HepG2 (cell line): Measurements from ENCODE around the gene SH3PXD2A. TPM values are rescaled to one million over a fixed set of nuclear protein-coding genes. Genes with fewer than 3 reads are reported as not detected.

Experiments
- IKZF1 ChIP-seq: fragments of 450-650 bp; IDR thresholded peaks from 2 replicates; pipeline ENCODE4 v1.7.1; 2016
- ZNF326 ChIP-seq: sonication (generic); formaldehyde crosslinking; IDR thresholded peaks from 2 replicates; pipeline ENCODE4 v1.4.0; 2020; ENCODE audit warnings: missing genetic modification reagents, borderline replicate concordance
- polyA plus RNA-seq, 8 experiments: library from polyadenylated mRNA; depleted of rRNA in 3 of 8; stranded (reverse) in 7 of 8; unstranded in 1 of 8; fragments of >200 nt; fragmentation: Illumina TruSeq in 4 of 8; extraction: Trizol in 4 of 8; gene quantifications; 2 replicates each; pipeline versions ENCODE4 v1.2.1 to v1.2.3, GENCODE V29; 2011 to 2016; ENCODE audit warnings: low read depth in 4 of 8, missing spikeins in 1 of 8, mixed read lengths in 1 of 8; ENCODE audit not compliant: insufficient read depth in 1 of 8
- total RNA-seq, 5 experiments: library from RNA; depleted of rRNA; stranded (reverse); fragments of >200 nt; fragmentation: Illumina TruSeq; extraction: Trizol; gene quantifications; 2 replicates each; pipeline ENCODE4 v1.2.3, GENCODE V29; 2016; ENCODE audit warnings: low read depth in 1 of 5
- TF ChIP-seq, protein P1 (sequence below): sonication (generic); formaldehyde crosslinking; IDR thresholded peaks from 2 replicates; pipeline ENCODE4 v1.4.0; 2020; ENCODE audit warnings: mild to moderate bottlenecking, missing genetic modification reagents
- TF ChIP-seq, protein P2 (sequence below): sonication (generic); formaldehyde crosslinking; IDR thresholded peaks from 2 replicates; pipeline ENCODE4 v1.9.0; 2021; ENCODE audit warnings: missing genetic modification reagents, mild to moderate bottlenecking, borderline replicate concordance
- TF ChIP-seq, protein P3 (sequence below): sonication (generic); formaldehyde crosslinking; IDR thresholded peaks from 2 replicates; pipeline ENCODE4 v1.5.1; 2020; ENCODE audit warnings: mild to moderate bottlenecking, missing genetic modification reagents, moderate library complexity
- TF ChIP-seq, protein P4 (sequence below): sonication (generic); formaldehyde crosslinking; IDR thresholded peaks from 2 replicates; pipeline ENCODE4 v1.5.0; 2020; ENCODE audit warnings: mild to moderate bottlenecking, missing genetic modification reagents, moderate library complexity

SH3PXD2A gene
- total and polyA plus RNA-seq, 2 of the 13 experiments (the other 11 are each of a cell fraction or from before 2014, with no cell fraction given) = 11.1 to 11.3 TPM

DNA sequence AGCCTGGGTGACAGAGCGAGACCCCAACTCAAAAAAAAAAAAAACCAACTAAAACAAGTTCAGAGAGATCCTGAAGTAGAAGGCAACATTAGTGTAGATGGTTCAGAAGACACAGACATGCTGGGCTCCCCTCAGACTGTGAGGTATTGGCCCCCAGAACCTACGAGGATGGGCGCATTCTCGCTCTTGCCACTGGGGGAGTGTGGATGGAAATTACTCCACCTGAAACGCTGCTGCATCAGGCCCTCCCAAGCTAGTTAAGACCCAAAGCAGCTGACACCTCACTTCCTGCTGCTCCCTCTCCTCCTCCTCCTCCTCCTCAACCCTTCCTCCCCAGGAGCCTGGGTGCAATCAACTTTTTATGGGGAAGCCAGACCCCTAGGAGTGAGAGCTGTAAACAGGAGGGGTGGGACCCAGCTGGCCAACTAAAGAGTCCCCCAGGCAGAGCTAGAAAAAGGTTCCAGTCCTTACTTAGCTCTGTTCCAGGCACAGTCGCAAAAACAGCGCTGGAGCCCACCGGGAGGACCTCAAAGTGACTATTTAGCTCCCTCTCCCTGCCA, 7.4 kb downstream of the SH3PXD2A start (continued):
- TF ChIP-seq, protein P1, sequence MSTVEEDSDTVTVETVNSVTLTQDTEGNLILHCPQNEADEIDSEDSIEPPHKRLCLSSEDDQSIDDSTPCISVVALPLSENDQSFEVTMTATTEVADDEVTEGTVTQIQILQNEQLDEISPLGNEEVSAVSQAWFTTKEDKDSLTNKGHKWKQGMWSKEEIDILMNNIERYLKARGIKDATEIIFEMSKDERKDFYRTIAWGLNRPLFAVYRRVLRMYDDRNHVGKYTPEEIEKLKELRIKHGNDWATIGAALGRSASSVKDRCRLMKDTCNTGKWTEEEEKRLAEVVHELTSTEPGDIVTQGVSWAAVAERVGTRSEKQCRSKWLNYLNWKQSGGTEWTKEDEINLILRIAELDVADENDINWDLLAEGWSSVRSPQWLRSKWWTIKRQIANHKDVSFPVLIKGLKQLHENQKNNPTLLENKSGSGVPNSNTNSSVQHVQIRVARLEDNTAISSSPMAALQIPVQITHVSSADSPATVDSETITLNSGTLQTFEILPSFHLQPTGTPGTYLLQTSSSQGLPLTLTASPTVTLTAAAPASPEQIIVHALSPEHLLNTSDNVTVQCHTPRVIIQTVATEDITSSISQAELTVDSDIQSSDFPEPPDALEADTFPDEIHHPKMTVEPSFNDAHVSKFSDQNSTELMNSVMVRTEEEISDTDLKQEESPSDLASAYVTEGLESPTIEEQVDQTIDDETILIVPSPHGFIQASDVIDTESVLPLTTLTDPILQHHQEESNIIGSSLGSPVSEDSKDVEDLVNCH (CRISPR knock-in tag) = no peak
- TF ChIP-seq, protein P2, sequence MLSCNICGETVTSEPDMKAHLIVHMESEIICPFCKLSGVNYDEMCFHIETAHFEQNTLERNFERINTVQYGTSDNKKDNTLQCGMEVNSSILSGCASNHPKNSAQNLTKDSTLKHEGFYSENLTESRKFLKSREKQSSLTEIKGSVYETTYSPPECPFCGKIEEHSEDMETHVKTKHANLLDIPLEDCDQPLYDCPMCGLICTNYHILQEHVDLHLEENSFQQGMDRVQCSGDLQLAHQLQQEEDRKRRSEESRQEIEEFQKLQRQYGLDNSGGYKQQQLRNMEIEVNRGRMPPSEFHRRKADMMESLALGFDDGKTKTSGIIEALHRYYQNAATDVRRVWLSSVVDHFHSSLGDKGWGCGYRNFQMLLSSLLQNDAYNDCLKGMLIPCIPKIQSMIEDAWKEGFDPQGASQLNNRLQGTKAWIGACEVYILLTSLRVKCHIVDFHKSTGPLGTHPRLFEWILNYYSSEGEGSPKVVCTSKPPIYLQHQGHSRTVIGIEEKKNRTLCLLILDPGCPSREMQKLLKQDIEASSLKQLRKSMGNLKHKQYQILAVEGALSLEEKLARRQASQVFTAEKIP = no peak
- no peak for TF ChIP-seq ZNF326 (CRISPR knock-in tag)
- TF ChIP-seq, protein P3, sequence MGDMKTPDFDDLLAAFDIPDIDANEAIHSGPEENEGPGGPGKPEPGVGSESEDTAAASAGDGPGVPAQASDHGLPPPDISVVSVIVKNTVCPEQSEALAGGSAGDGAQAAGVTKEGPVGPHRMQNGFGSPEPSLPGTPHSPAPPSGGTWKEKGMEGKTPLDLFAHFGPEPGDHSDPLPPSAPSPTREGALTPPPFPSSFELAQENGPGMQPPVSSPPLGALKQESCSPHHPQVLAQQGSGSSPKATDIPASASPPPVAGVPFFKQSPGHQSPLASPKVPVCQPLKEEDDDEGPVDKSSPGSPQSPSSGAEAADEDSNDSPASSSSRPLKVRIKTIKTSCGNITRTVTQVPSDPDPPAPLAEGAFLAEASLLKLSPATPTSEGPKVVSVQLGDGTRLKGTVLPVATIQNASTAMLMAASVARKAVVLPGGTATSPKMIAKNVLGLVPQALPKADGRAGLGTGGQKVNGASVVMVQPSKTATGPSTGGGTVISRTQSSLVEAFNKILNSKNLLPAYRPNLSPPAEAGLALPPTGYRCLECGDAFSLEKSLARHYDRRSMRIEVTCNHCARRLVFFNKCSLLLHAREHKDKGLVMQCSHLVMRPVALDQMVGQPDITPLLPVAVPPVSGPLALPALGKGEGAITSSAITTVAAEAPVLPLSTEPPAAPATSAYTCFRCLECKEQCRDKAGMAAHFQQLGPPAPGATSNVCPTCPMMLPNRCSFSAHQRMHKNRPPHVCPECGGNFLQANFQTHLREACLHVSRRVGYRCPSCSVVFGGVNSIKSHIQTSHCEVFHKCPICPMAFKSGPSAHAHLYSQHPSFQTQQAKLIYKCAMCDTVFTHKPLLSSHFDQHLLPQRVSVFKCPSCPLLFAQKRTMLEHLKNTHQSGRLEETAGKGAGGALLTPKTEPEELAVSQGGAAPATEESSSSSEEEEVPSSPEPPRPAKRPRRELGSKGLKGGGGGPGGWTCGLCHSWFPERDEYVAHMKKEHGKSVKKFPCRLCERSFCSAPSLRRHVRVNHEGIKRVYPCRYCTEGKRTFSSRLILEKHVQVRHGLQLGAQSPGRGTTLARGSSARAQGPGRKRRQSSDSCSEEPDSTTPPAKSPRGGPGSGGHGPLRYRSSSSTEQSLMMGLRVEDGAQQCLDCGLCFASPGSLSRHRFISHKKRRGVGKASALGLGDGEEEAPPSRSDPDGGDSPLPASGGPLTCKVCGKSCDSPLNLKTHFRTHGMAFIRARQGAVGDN = peak; percentile 19; the same call in 1 of the 2 replicates
- TF ChIP-seq, protein P4, sequence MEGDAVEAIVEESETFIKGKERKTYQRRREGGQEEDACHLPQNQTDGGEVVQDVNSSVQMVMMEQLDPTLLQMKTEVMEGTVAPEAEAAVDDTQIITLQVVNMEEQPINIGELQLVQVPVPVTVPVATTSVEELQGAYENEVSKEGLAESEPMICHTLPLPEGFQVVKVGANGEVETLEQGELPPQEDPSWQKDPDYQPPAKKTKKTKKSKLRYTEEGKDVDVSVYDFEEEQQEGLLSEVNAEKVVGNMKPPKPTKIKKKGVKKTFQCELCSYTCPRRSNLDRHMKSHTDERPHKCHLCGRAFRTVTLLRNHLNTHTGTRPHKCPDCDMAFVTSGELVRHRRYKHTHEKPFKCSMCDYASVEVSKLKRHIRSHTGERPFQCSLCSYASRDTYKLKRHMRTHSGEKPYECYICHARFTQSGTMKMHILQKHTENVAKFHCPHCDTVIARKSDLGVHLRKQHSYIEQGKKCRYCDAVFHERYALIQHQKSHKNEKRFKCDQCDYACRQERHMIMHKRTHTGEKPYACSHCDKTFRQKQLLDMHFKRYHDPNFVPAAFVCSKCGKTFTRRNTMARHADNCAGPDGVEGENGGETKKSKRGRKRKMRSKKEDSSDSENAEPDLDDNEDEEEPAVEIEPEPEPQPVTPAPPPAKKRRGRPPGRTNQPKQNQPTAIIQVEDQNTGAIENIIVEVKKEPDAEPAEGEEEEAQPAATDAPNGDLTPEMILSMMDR (CRISPR knock-in tag) = 0 out of 2 replicates have a peak, but pooled peaks have one; percentile 11
- no peak for TF ChIP-seq IKZF1
